ENCODE results near the gene WASL. TPM values are rescaled to one million over a fixed set of nuclear protein-coding genes. Genes with fewer than 3 reads are reported as not detected.
"Not testable (repeated sequence)": the region's sequence is repeated elsewhere in the genome, so short reads cannot be mapped to it uniquely, and the experiment has no call there.

The WASL gene
- total and polyA plus RNA-seq, 7 donors: 32.4 to 80.5 (median 43.4) TPM

- no peak overlapping the region for H3K27ac ChIP-seq
- no peak overlapping the region for H3K4me3 ChIP-seq
- no peaks in the 10 kb centered on the region for H3K36me3 ChIP-seq
- WGBS, 2 donors: 89 to 94% methylated on average over 2 of the region's 2 CpGs
- TF ChIP-seq POLR2AphosphoS5 (IDR thresholded peaks at IDR 0.05) (no peak), EP300 (IDR thresholded peaks at IDR 0.05) (no peak), CTCF (IDR thresholded peaks at IDR 0.05) (no peak), POLR2A (IDR thresholded peaks at IDR 0.05) (no peak)
- no peak for DNase-seq
- no peaks in the 10 kb centered on the region for H3K27me3 ChIP-seq
- intact Hi-C loops (cut with DNase I): loop anchor here (5.0 kb wide), 1 partner anchor 229 kb away; no protein-coding TSS in a partner anchor
- no peaks in the 10 kb centered on the region for H3K4me1 ChIP-seq
- no peaks in the 10 kb centered on the region for H3K9me3 ChIP-seq
These were observed 110.9 kb downstream of the WASL start for GRCh38 chr7:123637878-123638277.

GRCh38 chr7:123637203-123637602, 111.6 kb downstream of the WASL start:
- H3K27me3 ChIP-seq: no peaks in the 10 kb centered on the region
- no peak overlapping the region for H3K27ac ChIP-seq
- no peaks in the 10 kb centered on the region for H3K4me1 ChIP-seq
- intact Hi-C loops (cut with DNase I): loop anchor here (5.0 kb wide), 1 partner anchor 230 kb away; no protein-coding TSS in a partner anchor
- no peak for TF ChIP-seq POLR2AphosphoS5 (IDR thresholded peaks at IDR 0.05)
- TF ChIP-seq CTCF (IDR thresholded peaks at IDR 0.05): no peak
- no peak for TF ChIP-seq POLR2A (IDR thresholded peaks at IDR 0.05)
- TF ChIP-seq EP300 (IDR thresholded peaks at IDR 0.05): no peak
- no peaks in the 10 kb centered on the region for H3K36me3 ChIP-seq
- H3K4me3 ChIP-seq: no peak overlapping the region
- no peak for DNase-seq
- WGBS, 2 donors: 43 to 54% methylated on average over 3 of the region's 3 CpGs
- H3K9me3 ChIP-seq: no peaks in the 10 kb centered on the region

GRCh38 chr7:123635551-123636359, 113.0 kb downstream of the WASL start:
- no peaks in the 10 kb centered on the region for H3K4me1 ChIP-seq
- no peaks in the 10 kb centered on the region for H3K9me3 ChIP-seq
- TF ChIP-seq POLR2AphosphoS5 (IDR thresholded peaks at IDR 0.05) (no peak), CTCF (IDR thresholded peaks at IDR 0.05) (no peak), EP300 (IDR thresholded peaks at IDR 0.05) (no peak), POLR2A (IDR thresholded peaks at IDR 0.05) (no peak)
- intact Hi-C loops (cut with DNase I): loop anchor here (5.0 kb wide), 1 partner anchor 232 kb away; no protein-coding TSS in a partner anchor
- H3K27me3 ChIP-seq: no peaks in the 10 kb centered on the region
- no peak overlapping the region for H3K27ac ChIP-seq
- no peak overlapping the region for H3K4me3 ChIP-seq
- DNase-seq: no peak
- 38 to 56% methylated on average over 4 of the region's 4 CpGs for WGBS, 2 donors
- no peaks in the 10 kb centered on the region for H3K36me3 ChIP-seq

GRCh38 chr7:123634011-123634573, 114.7 kb downstream of the WASL start:
- DNase-seq; intact Hi-C loops (cut with DNase I); H3K4me3 ChIP-seq; H3K4me1 ChIP-seq; H3K27me3 ChIP-seq; H3K9me3 ChIP-seq; H3K27ac ChIP-seq; H3K36me3 ChIP-seq: not testable (repeated sequence)
- 81 to 88% methylated on average over 2 of the region's 2 CpGs for WGBS, 2 donors

- H3K36me3 ChIP-seq: no peaks in the 10 kb centered on the region
- H3K4me3 ChIP-seq: no peak overlapping the region
- no peak overlapping the region for H3K27ac ChIP-seq
- WGBS, 2 donors: 82 to 86% methylated on average over 7 of the region's 7 CpGs
- no peak for DNase-seq
- H3K9me3 ChIP-seq: no peaks in the 10 kb centered on the region
- intact Hi-C loops (cut with DNase I): no loop called here
- no peak for TF ChIP-seq POLR2AphosphoS5 (IDR thresholded peaks at IDR 0.05)
- TF ChIP-seq EP300 (IDR thresholded peaks at IDR 0.05): no peak
- TF ChIP-seq CTCF (IDR thresholded peaks at IDR 0.05): no peak
- no peak for TF ChIP-seq POLR2A (IDR thresholded peaks at IDR 0.05)
- H3K4me1 ChIP-seq: no peaks in the 10 kb centered on the region
- H3K27me3 ChIP-seq: no peaks in the 10 kb centered on the region
These were observed 115.2 kb downstream of the WASL start for GRCh38 chr7:123633553-123633952.
